Ammon's horn (tissue), 1 donor: ENCODE data around the gene SIRT7.
"Not testable (repeated sequence)": the region's sequence is repeated elsewhere in the genome, so short reads cannot be mapped to it uniquely, and the experiment has no call there.

ENCODE experiments used
- DNase-seq: peaks from one replicate; pipeline ENCODE4 v3.0.0-alpha.2; 2016; ENCODE audit warnings: low spot score

Gene SIRT7

DNA sequence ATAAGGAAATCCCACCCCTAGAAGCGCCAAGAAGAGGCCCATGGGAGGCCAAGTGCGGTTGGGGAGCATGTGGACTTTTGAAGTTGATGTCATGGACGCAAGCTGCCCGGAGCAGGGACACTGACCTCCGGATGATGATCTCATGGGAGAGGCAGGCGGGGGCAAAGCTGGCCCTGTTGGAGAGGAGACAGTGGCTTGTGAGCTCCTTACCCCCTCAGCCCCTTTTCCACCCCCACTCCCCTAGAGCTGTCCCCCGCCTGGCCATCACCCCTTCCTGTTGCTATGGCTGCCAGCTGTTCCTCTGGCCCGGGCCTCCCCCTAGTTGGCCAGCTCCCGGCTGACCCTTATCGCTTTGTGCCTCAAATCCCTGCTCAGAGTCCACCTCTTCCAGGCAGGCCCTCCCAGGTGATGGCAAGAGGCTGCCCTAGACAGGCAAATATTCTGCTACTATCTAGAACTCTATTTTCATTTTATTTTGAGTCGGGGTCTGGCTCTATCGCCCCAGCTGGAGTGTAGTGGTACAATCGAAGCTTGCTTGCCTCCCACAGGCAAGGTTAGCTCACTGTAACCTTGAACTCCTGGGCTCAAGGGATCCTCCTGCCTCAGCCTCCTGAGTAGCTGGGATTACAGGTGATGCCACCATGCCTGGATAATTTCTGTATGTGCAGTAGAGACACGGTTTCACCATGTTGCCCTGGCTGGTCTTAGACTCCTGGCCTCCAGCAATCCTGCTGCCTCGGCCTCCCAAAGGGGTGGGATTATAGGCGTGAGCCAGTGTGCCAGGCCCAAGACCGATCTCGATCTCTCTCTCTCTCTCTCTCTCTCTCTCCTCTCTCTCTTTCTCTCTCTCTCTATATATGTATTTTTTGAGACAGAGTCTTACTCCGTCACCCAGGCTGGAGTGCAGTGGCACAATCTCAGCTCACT is 36.4 kb upstream of the SIRT7 start:
- DNase-seq: no peak

DNA sequence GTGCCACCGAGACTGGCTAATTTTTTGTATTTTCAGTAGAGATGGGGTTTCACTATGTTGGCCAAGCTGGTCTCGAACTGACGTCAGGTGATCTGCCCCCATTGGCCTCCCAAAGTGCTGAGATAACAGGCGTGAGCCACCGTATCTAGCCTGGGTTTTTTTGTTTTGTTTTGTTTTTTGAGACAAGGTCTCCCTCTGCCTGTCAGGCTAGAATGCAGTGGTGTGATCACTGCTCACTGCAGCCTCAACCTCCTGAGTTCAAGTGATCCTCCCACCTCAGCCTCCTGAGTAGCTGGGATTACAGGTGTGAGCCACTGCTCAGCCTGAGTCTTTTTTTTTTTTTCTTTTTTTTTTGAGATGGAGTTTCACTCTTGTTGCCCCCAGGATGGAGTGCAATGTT is 35.5 kb upstream of the SIRT7 start:
- not testable (repeated sequence) for DNase-seq

DNA sequence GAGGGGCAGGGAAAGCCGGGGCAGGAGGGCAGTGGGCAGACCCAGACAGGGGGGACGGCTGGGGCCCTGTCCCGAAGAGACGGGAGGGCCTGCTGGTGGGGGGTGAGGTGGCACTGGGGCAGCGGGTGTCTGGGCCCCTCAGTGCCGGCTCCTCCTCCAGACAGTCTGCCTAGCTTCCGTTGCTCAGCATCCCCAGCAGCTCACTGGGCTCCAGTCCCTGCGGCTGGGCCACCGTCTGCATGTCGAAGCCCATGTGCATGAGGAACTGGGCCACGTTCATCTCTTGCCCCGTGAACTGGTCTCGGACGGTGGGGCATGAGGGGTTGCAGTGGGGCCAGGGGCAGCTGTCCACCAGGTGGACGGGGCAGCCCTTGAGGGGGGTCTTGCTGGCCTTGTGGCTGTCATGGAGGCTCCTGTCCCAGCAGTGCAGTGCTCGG is 34.8 kb upstream of the SIRT7 start:
- DNase-seq: no peak

DNA sequence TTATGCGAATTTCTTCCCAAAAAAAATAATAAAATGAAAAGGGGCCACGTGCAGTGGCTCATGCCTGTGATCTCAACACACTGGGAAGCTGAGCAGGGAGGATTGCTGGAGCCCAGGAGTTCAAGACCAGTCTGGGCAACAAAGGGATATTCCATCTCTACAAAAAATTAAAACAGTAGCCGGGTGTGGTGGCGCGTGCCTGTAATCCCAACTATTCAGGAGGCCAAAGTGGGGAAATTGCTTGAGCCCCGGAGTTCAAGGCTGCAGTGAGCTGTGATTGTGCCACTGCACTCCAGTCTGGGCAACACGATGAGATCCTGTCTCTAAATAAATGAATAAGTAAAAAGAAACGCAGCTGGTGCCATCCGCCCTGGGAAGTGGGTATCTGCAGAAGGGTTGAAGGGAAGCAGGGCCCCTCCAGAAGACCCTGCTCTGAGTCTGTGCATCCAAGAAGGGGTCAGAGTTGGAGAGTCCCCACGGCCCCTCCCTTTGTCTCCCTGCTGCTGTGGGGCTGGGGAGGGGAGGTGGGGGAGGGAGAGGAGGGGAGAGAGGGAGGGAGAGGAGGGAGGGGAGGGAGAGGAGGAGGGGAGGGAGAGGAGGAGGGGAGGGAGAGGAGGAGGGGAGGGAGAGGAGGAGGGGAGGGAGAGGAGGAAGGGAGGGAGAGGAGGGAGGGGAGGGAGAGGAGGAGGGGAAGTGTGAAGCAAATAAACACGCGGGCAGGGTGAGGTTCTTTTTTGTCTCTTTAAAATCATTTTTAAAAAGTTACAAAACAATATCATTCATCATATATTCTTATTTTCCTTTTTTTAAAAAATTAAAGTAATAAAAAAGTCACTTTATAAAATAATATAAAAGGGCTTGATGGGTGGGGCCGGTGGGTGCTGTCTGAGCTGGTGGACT is 34.1 kb upstream of the SIRT7 start:
- DNase-seq: no peak

DNA sequence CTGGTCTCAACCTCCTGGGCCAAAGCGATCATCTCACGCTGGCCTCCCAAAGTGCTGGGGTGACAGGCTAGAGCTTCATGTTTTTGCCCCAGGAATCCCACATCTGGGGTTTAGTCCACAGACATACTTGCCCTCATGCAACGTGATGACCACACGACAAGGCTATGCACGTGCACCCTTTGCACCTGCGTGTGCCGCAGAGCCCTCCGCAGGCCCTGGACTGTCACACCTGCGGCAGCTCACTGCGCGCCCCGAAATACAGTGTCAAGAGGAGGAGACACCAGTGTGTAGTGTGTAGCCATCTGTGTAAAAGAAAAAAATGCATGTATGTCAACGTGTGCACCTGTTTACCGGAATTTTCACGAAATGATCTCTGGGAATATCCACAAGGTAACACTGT is 32.5 kb upstream of the SIRT7 start:
- DNase-seq: no peak

DNA sequence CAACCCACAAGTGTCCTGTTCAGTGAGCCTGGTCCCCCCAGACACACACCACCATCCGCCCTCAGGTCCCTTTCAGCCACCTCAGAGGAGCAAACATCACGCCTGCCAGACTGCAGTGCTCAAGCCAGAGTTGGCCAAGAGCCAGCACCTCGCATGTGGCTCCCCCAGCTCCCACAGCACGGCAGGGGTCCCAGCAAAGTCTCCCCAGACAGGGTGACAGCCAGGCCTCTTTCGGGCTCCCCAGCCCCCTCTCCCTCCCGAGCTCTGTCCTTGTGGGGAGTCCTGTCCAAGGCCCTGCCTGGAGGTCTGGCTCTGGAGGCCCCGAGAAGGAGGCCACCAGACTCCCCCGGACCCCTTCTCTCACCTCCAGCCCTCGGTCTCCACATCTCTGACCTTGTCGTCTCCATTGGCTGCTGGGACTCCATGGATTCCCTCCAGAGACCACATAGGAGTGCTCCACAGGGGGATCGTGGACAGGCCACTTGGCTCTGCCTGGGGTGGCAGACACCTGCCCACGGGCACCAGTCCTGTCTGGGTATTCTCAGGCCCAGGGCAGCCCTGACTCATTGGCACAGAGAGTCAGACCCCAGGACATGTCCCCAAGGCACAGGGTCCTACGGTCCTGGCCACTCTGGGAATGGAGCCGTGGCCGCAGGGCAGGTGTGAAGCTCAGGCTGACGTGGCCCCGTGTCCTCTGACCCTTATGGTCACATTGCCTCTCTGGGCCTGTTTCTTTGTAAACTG is 30.8 kb upstream of the SIRT7 start:
- no peak for DNase-seq

DNA sequence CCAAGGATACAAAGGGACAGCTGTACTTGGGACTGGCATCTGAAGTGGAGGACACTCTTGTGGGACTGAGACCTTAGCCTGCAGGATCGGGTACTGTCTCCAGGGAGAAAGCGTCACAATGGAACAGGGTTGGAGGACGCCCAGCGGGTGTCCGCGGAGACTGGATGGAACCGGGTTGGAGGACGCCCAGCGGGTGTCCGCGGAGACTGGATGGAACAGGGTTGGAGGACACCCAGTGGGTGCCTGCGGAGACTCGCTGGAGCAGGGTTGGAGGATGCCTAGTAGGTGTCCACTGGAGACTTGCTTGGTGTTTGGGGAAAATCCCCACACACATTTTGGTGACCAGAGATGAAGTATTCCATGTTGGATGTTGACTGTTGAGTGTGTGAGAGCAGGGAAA is 29.2 kb upstream of the SIRT7 start, which contains the start of gene MYADML2:
TSS of gene MYADML2 (minus strand) at position 45 of the 400 bp plus-strand sequence. CDS start 5,492 bp downstream, outside the sequence.
- no peak for DNase-seq

DNA sequence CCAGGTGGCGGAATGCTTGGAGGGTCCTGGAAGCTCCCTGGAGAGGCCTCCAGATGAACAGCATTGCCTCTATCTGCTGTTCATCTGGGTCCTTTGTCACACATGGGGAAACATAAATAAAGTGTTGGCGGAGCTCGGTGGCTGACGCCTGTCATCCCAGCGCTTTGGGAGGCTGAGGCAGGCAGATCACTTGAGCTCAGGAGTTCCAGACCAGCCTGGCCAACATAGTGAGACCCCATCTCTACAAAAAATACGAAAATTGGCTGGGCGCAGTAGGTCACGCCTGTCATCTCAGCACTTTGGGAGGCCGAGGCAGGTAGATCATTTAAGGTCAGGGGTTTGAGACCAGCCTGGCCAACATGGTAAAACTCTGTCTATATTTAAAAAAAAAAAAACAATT is 26.9 kb upstream of the SIRT7 start:
- DNase-seq: no peak

DNA sequence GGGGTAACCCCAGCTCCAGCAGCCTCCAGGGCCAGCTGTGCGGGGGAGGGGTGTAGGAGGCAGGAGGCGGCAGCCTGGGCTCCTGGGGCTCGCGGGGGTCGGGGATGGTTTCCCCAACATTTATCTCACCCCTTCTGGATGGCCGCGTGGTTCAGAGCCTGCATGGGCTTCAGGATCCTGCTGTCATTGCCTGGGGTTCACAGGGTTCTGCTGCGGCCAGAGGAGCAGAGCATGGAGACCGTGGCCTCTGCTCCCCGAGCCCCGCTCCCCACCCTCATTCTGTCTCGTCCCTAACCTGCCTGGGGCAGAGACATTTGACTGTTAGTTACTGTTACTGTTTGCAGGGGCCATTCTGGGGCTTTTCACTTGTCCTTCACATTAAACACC is 24.2 kb upstream of the SIRT7 start:
- no peak for DNase-seq

DNA sequence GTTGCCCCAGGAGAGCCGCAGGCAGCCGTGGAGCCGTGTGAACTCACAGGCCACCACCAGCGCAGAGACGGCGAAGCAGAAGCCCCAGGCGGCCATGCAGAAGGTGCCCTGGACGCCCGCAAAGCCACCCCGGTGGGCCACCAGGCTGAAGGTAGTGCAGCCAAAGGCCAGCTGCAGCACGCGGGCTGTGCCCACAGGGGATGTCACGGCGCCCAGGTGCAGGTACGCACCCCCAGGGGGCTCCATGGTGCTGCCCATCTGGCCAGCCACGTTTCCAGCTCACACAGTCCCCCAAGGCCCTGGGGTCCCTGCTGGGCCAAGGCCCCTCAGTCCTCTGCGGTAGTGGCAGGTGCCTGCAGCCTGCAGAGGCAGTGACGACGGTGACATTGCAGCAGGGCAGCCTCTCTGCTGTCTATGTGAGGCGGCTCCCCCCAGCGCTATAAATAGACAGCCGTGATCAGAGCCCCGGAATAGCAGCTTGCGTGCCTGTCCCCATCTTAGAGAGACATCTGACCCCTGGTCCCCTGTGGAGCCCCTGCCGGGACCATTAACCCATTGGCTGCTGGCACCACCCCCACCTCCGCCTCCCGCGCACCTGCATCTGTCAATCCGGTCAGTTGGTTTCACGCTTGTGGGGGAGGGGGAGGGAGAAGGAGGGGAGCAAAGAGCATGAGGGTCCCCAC is 23.6 kb upstream of the SIRT7 start:
- no peak for DNase-seq

DNA sequence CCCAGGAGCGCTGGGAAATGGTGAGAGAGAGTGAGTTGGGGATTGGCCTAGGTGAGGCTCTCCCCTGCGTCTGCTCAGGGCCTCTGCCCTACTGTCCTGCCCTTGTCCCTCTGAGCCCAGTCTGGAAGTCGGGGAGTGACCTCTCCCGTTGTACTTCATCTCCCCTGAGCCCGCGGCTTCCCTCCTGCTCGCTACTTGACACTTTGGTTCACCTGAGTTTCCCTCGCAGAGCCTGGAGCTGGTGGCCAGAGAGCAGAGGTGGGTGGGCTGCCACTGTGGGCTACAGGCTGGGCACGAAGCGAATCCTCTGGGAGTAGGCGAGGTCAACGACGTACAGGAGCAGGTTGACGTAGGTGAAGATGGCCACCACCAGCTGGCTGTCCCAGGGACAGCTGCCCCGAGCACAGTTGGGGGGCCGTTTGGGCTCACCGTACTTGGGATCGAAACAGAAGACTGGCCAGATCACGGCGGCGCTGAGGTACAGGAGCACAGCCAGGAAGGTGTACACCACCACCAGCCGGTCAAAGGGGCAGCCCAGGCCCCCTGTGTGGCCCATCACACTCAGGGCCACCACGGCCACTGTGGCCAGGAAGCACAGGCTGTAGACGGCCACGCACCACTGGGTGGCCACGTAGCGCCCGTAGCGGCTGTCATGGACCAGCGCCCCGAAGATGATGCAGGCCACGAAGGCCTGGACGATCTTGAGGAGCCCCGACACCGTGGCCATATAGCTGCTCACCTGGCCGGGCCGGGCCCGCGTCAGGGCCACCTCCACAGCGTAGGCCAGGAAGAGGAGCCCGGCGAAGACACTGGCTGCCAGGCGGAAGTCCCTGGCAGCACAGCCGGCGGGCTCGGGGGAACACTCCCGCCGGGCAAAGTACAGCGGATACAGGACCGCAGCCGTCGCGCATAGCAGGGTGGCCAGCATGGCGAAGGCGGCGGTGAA is 22.8 kb upstream of the SIRT7 start:
- DNase-seq: no peak

DNA sequence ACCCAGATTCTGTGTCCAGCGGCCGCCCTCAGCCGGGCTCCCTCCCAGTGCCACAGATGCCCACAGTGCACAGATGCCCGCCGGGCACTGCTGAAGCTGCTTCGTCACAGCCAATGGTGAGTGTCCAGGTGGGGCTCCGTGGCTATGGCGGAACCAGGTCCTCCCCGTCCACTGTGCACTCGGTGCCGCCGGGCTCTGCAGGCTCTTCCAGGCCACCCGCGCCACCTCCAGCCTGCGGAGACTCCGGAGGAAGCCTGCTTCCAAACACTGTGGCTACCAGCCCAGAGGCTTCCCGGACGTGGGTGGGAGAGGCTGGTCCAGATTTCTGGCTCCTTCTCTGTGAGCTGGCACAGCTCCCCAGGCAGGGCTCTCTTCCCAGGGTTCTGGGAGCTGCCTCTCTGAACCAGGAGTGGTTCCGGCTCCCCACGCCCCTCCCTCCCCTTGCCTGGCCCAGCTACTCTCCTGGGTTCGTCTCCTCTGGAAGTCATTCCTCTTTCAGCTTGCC is 22.0 kb upstream of the SIRT7 start:
- peak; percentile 67 for DNase-seq

DNA sequence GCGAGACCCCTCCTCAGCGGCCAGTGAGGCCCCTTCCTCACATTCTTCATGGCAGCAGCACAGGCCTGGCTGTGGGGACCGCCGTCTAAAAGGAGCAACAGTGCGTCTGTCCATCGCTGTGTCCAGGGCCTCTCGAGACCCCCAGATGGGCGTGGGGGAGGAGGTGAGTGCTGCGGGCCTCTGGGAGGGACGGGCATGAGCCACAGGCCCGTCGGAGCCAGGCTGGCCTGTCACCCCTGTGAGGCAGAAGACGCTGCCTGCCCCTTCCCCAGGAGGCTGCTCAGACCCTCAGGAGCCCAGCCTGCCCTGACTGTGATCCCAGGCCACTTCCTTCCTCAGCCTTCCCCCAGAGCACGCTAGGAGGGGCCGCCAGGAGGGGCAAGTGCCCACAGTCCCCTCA is 21.2 kb upstream of the SIRT7 start:
- DNase-seq: no peak

DNA sequence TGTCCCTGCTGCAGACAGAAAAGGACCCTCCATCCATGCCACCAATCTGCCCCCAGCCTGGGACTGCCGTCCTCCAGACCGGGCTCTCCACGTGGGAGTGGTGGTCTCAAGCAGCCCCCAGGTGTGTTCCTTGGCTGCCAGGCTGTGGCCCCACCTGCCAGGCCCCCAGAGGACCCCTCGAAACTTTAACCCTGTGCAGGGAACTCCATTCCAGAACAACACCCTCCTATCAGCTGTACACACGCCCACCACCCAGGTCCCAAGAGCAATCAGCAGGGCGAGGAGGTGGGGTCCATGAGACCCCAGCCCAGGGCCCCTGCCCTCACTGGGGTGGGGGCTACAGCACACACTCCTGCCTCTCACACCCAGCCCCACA is 17.7 kb upstream of the SIRT7 start:
- DNase-seq: no peak

DNA sequence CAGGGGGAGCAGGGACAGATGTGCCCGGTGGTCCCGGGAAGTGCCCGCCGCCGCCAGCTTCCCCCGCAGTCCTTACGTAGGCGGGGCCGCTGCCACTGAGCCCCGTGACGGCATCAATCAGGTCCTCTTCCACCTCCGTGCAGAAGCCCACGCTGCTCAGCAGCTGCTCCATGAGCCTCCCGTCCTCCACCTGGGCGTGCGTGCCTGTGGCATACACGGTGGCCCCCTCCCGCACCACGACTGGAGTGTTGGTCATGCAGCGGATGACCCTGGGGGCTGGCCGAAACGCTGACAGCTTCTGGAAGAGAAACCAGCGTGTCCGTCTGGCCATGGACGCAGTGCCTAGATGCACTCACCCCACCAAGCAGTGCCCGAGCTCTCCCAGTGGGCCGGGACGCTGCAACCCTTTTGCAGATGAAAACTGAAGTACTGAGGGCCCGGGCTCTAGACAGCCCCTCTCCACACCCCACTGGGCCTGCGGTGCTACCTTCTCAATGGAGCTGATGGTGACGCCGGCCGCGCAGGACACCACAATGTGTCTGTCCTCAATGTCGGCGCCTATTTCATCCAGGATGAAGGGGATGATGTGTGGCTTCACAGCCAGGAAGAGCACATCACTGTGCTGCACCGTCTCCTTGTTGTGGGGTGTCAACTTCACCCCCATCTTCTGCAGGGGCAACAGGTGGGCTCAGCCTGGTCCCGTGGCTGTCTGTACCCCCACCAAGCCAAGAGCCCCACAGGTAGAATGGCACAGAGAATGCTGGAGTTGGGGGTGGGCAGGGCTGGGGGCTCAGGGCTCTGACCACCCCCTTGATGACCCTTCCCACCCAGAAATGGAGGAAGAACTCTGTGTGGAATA is 17.1 kb upstream of the SIRT7 start:
- DNase-seq: no peak

DNA sequence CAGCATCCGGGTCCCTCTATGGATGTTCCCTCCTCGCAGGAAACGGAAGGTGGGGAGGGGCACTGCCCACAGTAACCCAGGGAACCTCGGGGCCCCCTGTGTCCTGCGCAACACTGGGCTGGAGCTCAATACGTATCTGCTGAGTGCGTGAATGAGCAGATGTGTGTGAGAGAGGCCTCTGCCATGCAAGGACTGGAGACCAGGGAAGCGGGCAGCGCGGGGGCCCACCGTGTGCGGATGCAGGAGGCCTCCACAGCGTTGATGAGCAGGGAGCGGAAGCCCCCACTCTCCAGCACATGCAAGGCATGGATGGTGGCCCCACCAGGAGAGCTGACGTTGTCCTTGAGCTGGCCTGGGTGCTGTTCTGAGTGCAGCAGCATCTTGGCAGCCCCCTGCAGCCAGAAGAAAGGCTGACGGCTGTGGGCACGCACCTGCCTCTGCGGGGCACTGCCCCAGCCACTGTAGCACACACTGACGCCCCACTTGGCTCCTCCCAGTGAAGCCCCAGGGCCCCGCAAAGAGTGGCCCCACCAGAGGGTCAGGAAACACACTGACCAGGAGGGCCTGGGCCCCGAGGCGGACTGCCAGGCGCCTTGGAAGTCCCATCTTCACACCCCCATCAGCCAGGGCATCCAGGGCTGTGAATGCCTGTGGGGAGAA is 16.3 kb upstream of the SIRT7 start:
- DNase-seq: no peak

DNA sequence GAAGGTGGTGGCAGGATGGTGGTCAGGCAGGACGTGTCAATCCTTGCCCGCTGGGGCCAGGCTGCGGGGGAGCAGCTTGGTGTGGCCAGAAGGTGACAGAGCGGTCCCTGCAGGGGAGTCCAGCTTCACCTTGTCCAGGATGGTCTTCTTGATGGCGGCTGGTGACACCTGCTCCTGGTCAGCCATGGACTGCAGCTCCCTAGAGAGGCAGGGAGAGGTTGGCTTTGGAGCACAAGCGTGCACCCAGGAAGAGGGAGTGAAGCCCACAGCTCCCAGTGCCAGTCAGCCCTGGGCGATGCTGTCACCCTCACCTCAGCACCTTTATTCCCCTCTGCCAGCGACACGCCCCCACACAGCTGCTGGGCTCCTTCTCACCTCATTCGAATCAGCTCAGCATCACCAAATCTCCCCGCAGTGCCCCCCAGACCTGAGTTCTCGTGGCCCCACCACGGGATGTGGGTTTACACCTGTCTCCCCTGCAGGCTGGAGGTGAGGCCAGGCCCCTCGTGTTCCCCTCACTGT is 15.3 kb upstream of the SIRT7 start:
- no peak for DNase-seq

DNA sequence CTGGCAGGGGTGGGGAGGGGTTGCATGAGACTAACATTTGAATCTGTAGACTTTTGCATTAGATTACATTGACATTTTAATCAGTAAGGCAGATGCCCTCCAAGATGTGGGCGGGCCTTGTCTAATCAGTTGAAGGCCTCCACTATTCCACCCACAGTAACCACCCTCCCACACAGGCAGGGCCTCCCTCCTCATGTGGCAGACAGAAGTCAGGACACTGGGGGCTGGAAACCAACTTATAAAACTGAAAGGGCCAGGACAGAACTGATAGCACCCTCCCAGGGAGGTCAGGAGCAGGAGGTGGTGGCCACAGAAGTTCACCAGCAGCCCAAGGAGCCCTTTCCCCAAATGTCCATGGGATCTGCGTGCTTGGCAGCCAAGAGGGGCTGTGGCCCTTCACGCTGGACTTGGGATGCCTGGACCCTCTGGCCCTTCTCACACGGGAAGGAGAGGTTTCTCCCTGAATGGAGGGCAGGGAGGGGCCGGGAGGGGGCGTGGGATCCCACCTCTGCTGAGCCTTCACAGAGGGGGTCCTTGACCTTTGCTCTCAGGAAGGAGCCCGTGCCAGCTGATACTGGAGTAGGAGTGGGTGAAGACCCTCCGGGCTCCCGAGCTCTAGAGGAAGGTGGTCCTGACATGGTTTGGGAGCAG is 14.5 kb upstream of the SIRT7 start:
- no peak for DNase-seq
